Dedifferentiated amniotic fluid mesenchymal stem cell (primary cell): ENCODE results near the gene PSMG3.

Source experiments
- DNase-seq: peaks from one replicate; pipeline ENCODE4 v3.0.0-alpha.2; 2016; ENCODE audit errors: extremely low spot score

PSMG3 gene

GRCh38 chr7:1558181-1558811 lies 11.5 kb downstream of the PSMG3 start:
- no peak for DNase-seq

DNA sequence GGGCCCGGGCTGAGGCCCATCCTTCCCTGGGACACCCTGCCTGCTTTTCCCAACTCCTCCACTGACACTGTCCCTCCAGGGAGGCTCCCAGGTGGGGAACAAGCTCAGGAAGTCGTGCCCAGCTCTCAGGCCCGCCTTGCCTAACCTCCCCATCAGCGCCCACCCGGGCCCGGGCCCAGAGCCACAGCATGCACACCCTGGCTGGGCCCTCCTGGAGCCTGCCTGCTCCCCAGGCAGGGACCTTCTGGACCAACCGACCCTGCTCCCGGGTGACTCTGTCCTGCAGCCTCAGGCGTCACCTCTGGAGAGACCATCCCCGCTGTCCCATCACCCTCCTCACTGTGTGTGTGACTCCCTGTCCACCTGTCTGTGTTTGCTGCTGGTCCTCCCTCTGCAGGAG lies 12.1 kb downstream of the PSMG3 start:
- no peak for DNase-seq

GRCh38 chr7:1557006-1557405 lies 12.8 kb downstream of the PSMG3 start:
- no peak for DNase-seq

DNA sequence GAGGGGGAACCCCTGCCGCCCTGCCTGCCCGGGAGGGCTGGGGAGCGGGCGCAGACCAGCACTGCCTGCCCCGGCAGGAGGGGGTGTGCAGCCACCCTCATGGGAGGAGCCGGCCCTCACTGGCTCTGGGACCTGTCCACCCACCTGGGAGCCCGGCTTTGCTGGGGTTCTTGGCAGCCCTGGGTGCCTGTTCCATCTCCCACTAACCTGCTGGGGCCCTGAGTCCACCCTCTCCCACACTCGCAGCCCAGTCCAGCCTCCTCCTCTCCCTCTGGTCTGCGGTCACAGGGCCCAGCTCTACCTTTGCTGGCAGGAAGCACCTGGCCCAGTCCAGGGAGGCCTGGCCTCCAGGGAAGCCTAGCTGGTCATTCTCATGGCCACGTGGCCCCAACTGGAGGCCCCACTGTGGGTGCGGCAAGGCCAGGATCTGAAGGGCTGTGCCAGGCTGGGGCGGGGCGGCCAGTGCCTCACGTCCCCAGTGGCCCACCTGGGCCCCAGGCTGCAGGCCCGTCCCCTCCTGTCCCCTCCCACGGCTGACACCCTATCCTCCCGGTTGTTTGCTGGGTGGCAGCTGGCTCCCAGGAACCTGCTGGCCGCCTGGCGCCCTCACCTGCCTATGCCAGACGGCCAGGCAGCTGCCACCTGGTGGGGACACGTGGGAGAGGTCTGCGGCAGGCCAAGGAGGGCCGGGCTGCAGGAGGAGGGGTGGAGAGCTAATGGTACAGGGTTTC lies 13.9 kb downstream of the PSMG3 start, which contains the start of gene TMEM184A:
TMEM184A (minus strand) TSS at position 393 of the 731 bp plus-strand sequence. CDS start 721 bp downstream, outside the sequence.
- DNase-seq: no peak

DNA sequence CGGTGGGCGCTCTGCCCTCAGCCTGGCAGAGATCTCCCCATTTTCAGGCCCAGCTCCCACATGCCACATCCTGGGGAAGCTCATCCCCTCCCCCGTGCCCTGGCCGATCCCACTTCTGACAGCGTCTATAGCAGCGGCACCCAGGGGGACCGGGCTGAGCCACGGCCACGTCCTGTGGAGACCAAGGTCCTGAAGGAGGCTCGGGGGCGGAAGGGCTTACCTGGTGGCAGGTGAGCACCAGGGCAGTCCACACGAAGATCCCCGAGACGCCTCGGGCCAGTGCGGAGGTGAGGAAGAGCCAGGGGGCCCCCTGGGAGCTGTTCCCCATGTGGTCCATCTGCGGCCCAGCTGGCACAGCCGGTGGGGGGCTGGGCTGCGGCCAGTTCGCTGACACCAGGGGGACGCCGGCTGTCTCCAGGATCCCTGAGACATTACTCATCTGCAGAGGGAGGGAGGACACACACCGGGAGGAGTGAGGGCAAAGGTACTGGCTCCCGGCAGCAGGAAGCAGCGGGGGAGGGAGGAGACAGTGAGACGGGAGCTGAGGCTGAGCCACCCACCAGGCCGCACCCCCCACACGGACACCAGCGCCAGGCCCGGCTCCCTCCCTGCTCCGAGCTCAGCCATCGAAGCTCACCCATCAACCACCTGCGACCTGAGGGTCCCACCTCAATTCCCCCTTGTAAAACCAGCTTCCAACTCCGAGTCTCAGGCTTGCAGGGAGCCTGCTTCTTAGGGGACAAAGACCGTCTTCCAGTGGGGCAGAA lies 14.6 kb downstream of the PSMG3 start:
- no peak for DNase-seq

DNA sequence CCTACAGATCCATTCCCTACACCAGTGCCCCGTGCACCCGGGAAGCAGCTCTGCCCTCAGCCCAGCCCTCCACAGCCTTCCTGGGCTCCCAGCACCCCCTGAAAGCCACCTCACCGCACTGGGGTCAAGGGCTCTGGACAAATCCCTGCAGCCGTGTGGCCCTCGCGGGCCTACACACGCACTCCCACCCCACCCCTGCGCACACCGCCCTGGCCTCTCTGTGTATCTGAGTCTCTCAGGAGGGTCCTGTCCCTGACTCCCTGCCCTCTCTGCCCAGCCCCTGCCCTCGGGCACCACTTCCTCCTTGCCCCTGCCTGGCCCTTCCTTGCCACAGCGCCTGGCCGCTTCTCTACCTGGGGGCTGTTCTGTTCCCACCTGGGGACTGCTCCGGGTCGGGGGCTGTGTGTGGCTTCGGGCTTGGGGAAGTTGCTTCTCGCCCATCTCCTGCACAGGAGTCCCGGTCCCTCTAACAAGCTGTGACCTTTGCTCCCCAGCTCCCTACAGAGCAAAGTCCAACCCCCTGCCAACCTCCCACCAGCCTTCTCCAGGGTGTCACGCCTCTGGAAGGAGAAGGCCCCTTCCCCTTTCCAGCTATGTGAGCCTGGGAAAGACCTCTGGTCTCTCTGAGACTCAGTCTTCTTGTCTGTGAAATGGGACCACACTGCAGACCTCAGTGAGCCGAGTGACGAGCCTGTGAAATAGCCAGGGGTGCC lies 15.3 kb downstream of the PSMG3 start:
- no peak for DNase-seq

DNA sequence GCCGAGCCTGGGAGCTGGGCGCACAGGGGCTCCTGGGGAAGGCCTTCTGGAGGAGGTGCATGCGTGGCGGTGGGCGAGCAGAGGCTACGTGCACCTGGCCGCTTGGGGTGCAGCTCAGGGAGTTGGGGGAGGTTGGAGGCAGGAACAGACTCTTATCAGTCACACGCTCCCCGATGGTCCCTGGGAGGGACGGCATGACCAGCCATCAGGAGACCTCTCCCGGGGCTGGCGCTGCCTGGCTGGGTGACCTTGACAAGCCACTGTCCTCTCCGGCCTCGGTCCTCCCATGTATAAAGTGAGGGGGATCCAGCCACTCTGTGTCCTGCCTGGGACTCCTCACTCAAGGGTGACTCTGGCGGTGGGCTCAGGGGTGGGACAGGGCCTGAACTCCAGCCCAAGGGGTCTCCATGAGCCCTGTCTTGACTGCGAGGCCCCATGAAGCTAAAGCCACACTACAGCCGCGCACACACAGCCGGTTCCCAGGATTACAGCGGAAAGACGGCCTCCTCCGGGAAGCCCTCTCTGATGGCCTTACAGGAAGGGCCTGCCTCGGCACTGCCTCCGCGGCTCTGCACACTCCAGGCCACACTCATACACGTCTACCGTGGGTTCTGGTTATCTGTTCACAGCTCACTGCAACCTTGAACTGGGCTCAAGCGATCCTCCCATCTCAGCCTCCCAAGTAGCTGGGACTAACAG lies 16.2 kb downstream of the PSMG3 start:
- DNase-seq: no peak

- DNase-seq: no peak
Observed at GRCh38 chr7:1552200-1552599, 17.6 kb downstream of the PSMG3 start.

DNA sequence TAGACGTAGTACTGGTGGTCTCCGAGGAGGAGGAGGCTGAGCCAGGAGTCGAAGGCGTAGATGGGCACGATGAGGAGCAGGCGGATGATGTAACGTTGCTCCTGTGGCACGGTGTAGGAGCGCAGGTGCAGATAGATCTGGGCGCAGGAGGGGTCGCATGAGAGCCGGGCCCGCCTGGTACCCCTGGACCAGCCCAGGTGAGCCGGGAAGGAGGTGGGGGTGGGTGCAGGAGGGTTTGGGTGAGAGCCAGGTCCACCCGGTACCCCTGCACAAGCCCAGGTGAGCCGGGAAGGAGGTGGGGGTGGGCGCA lies 19.0 kb downstream of the PSMG3 start:
- DNase-seq: no peak

DNA sequence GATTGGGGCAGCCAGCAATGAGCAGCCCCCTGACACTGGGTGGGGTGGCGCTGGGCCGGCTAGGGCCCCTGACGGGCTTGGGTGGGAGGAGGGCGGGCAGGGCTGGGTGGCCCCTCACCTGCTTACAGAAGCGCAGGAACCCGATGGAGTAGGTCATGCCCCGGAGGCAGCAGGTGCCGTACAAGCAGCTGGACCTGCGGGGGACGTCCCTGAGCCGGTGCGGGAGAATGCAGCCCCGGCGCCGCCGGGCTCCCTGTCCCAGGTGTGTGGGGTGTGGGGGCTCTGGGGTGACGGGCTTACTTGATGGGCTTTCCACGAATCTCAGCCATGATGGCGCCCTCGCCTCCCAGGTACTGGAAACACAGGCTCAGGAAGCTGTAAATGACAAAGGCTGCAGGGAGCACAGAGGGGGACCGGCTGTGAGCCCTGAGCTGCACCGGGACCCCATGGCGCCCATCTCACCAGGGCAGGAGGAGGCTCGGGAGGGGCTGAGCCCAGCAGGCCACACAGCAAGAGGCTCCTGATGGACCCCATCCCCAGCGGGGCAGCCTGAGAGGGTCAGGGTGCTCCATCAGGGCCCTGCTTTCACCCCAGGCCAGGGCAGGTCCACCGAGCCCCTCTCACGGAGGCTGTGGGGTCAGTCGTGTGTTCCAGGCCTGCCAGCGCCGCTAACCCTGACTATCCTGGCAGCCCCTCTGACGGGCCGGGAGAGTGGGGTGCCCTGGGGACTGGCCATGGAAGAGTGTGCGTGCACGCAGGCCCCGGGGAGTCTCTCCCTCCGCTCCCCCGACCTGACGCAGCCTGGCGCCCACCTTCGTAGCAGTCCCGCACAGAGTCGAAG lies 19.6 kb downstream of the PSMG3 start:
- DNase-seq: no peak

GRCh38 chr7:1549357-1550004 lies 20.4 kb downstream of the PSMG3 start:
- DNase-seq: no peak

- no peak for DNase-seq
Observed at GRCh38 chr7:1548944-1549343, 20.9 kb downstream of the PSMG3 start.

GRCh38 chr7:1548438-1548831 lies 21.4 kb downstream of the PSMG3 start:
- no peak for DNase-seq

- DNase-seq: no peak
Observed at GRCh38 chr7:1547777-1548437, 21.9 kb downstream of the PSMG3 start.

- DNase-seq: no peak
Observed at GRCh38 chr7:1546909-1547776, 22.7 kb downstream of the PSMG3 start.

- DNase-seq: no peak
Observed at GRCh38 chr7:1546274-1546908, 23.4 kb downstream of the PSMG3 start.

DNA sequence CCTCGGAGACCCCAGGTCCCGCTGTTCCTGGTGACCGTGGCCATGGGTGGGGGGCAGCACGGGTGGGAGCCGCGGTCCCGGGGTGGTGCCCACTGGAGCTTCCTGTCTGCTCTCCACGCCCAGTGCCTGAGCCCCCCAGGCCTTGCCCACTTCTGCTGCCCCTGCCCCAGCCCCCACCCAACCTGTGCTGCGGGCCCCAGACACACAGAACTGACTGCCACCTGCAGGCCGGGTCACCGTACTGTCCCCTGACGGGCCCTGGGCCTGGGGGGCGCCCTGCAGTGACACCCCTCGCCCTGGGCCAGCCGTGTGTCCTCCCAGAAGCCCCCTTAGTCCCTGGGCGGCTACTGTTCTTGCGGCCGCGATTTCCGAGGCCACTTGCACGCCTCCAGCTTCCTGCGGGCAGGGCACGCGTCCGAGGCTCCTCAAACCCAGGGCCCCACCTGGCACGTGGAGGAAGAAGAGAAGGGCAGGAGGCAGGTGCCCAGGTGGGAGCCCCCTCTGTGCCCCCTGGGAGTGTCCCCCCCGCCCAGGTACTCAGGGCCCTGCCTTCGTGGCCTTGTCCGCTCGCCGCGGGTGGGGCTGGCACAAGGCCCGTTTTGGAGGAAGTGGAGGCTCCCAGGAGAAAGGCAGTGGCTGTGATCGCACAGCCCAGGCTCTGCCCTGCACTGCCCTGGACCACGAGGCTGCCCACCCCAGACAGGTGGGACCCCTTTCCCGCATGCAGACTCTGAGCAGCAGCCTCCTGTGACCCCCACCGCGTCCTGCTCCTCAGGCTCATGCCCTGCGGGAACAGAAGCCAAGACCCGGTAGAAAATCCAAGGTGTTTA lies 24.2 kb downstream of the PSMG3 start:
- DNase-seq: no peak
